Esophagus muscularis mucosa (tissue), 4 donors: ENCODE results near the gene PLEKHA7. TPM values are rescaled to one million over a fixed set of nuclear protein-coding genes. Genes with fewer than 3 reads are reported as not detected.

Experiments
- DNase-seq: peaks from one replicate; pipeline ENCODE4 v3.0.0-alpha.2; 2017; ENCODE audit errors: extremely low spot score
- H3K27ac ChIP-seq, 4 donors: fragments of 200-600 bp; sonication (generic); replicated peaks in 1 of 4; 1 replicate in 3 of 4; 2 replicates in 1 of 4; pipeline ENCODE4 v1.5.1; 2016 to 2019; ENCODE audit warnings: mild to moderate bottlenecking in 1 of 4
- H3K27me3 ChIP-seq, 4 donors: fragments of 200-600 bp; sonication (generic); one replicate each; pipeline versions ENCODE4 v1.5.1 to v1.6.0; 2016 to 2019
- H3K36me3 ChIP-seq, 4 donors: fragments of 200-600 bp; sonication (generic); one replicate each; pipeline ENCODE4 v1.5.1; 2016 to 2019
- H3K4me1 ChIP-seq, 4 donors: fragments of 200-600 bp; sonication (generic); one replicate each; pipeline ENCODE4 v1.5.1; 2016 to 2019
- H3K4me3 ChIP-seq, 4 donors: fragments of 200-600 bp; sonication (generic); 1 replicate in 2 of 4; 2 replicates in 2 of 4; pipeline ENCODE4 v1.5.1; 2016 to 2019; ENCODE audit warnings: mild to moderate bottlenecking in 4 of 4, moderate library complexity in 1 of 4
- H3K9me3 ChIP-seq, 4 donors: fragments of 200-600 bp; sonication (generic); 1 replicate in 3 of 4; 2 replicates in 1 of 4; pipeline ENCODE4 v1.5.1; 2016 to 2019
- CTCF ChIP-seq, 3 experiments: fragments of 200-600 bp in 2 of 3; fragments of 450-650 bp in 1 of 3; sonication (generic) in 2 of 3; IDR thresholded peaks; one replicate each; pipeline ENCODE4 v1.5.1; 2017 to 2019; ENCODE audit warnings: antibody characterized with exemption in 3 of 3, mild to moderate bottlenecking in 2 of 3, moderate library complexity in 1 of 3
- EP300 ChIP-seq: sonication (generic); formaldehyde crosslinking; IDR thresholded peaks from one replicate; pipeline ENCODE4 v1.6.1; 2017; ENCODE audit warnings: antibody characterized with exemption
- POLR2A ChIP-seq: fragments of 450-650 bp; IDR thresholded peaks from one replicate; pipeline ENCODE4 v1.6.1; 2017; ENCODE audit warnings: antibody characterized with exemption, moderate library complexity, mild to moderate bottlenecking, low read depth
- POLR2AphosphoS5 ChIP-seq, 2 donors: sonication (generic); formaldehyde crosslinking; IDR thresholded peaks; one replicate each; pipeline ENCODE4 v1.6.1; 2017; ENCODE audit warnings: antibody characterized with exemption in 2 of 2
- WGBS: methylation state at CpG from one replicate; pipeline ENCODE4 v1.1.5; 2018; 5-methylcytosine and 5-hydroxymethylcytosine counted together
- intact Hi-C: fragments of 100-400 bp; cut with DNase I; formaldehyde crosslinking; loops from one replicate; pipeline ENCODE4 v1.15.1; 2023
- total RNA-seq, 4 donors: library from RNA; depleted of rRNA; stranded (reverse); fragments of >200 nt; gene quantifications; one replicate each; pipeline versions ENCODE4 v1.1.0 to v1.2.1, GENCODE V29; 2016

Gene PLEKHA7
- total RNA-seq, 4 donors from 2014 or later, result 5.8 to 9.1 (median 7.7) TPM

DNA sequence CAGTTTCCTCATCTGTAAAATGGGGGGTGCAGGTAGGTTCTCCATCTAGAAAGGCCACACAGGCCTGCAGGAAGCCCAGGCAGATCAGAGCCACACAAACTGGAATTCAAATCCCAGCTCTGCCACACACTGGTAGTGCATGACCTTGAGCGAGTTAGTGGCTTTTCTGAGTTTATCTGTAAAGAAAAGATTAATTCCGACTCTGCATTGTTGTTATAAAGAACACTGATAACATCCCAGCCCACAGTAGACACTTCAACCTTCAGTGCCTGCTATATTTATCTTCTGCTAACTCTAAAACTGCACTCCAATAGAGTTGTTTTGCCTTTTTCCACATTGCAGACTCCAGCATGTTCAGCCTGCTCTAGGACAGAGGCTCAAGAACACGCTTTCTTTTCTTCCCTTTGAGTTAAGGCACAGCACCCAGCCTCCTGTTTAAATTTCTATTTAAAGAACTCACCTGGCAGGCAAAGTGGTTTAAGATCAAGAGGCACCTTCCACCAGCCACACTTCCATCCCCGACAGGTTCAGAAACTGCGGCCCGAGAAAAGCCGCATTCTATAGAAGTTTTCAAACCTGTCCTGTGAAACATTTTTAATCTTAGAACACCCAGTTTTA, 133.9 kb downstream of the PLEKHA7 start:
- H3K9me3 ChIP-seq, result no peaks in the 10 kb centered on the region
- WGBS, result 88% methylated on average over 7 of the region's 7 CpGs
- H3K27ac ChIP-seq, result no peak overlapping the region
- H3K4me3 ChIP-seq, result no peak overlapping the region
- no peak for DNase-seq
- no peaks in the 10 kb centered on the region for H3K36me3 ChIP-seq
- H3K4me1 ChIP-seq, result peaks cover 12 to 36% (median 15%) of the 10 kb centered on the region in 4 donors
- intact Hi-C loops, result no loop called here
- no peak for TF ChIP-seq CTCF (IDR thresholded peaks at IDR 0.05)
- no peak for TF ChIP-seq POLR2A
- TF ChIP-seq POLR2AphosphoS5 (IDR thresholded peaks at IDR 0.05), result no peak
- TF ChIP-seq EP300, result no peak
- H3K27me3 ChIP-seq, result no peaks in the 10 kb centered on the region

GRCh38 chr11:16879690-16880089, 134.5 kb downstream of the PLEKHA7 start:
- Histone ChIP-seq H3K36me3 (no peaks in the 10 kb centered on the region), H3K27me3 (no peaks in the 10 kb centered on the region), H3K4me1 (peaks cover 12 to 36% (median 15%) of the 10 kb centered on the region in 4 donors), H3K4me3 (no peak overlapping the region), H3K9me3 (no peaks in the 10 kb centered on the region), H3K27ac (no peak overlapping the region)
- intact Hi-C loops, result no loop called here
- no peak for DNase-seq
- 95% methylated on average over 2 of the region's 2 CpGs for WGBS
- TF ChIP-seq CTCF (IDR thresholded peaks at IDR 0.05) (no peak), POLR2AphosphoS5 (IDR thresholded peaks at IDR 0.05) (no peak)

DNA sequence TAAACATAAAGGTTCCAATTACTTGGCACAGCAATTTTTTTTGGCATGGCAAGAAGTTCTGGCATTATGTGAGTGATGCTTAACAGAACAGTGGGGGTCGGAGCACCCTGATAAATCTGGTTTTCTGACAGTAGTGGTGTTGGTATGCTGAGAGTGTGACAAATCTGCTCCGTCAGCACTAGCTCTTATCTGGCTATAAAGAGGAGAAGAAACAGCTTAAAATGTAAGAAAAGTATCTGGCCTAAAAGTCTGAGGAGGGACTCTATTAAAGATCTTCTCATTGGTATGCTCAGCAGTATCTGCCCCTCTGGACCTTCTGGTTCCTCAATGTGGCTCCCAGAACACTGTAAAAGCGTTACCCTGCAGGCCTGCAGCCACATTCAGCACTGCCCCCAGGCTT, 137.4 kb downstream of the PLEKHA7 start:
- intact Hi-C loops, result no loop called here
- H3K4me3 ChIP-seq, result no peak overlapping the region
- WGBS, result 85% methylated on average over 3 of the region's 3 CpGs
- H3K9me3 ChIP-seq, result no peaks in the 10 kb centered on the region
- no peak overlapping the region for H3K27ac ChIP-seq
- TF ChIP-seq CTCF (IDR thresholded peaks at IDR 0.05), result no peak
- TF ChIP-seq POLR2A, result no peak
- TF ChIP-seq POLR2AphosphoS5 (IDR thresholded peaks at IDR 0.05), result no peak
- TF ChIP-seq EP300, result no peak
- no peak for DNase-seq
- no peaks in the 10 kb centered on the region for H3K36me3 ChIP-seq
- peaks cover 9 to 29% (median 14%) of the 10 kb centered on the region in 4 donors for H3K4me1 ChIP-seq
- no peaks in the 10 kb centered on the region for H3K27me3 ChIP-seq

DNA sequence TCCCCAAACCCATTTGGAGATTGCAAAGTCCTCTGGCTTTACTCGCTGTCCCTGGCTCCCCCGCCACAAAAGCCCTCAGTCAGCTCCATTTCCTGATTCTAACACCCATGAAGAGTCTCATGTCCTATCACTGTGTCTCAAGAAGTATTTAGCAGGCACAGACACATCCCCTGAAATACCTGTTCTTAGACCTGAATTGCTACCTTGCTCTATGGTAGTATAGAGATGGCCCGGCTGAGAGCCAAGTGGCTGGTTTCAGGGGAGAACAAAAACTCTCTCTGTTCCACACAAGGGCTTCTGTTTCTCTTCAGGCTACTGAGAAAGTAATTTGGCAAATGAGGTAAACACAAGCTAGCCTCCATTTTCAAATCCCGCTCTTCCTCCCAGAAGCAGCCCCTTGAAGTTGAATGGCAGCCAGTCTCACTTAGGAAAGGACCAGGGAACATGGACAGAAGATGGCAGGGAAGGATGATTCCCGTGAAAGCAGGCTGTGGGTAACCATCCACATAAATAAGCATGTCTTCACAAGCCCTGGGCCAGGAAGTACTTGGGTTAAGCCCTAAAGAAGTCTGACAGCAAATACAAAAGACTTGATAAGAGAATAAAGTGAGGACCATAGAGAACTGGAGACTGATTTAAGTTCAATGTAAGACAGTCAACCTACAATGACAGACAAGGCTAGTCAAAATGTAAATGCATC, 138.0 kb downstream of the PLEKHA7 start:
- intact Hi-C loops, result no loop called here
- Histone ChIP-seq H3K4me3 (no peak overlapping the region), H3K27me3 (no peaks in the 10 kb centered on the region), H3K4me1 (peaks cover 2 to 24% (median 7%) of the 10 kb centered on the region in 4 donors), H3K9me3 (no peaks in the 10 kb centered on the region), H3K27ac (no peak overlapping the region), H3K36me3 (no peaks in the 10 kb centered on the region)
- TF ChIP-seq EP300, result no peak
- TF ChIP-seq POLR2AphosphoS5 (IDR thresholded peaks at IDR 0.05), result no peak
- no peak for TF ChIP-seq CTCF (IDR thresholded peaks at IDR 0.05)
- no peak for TF ChIP-seq POLR2A
- no peak for DNase-seq
- 91% methylated on average over 5 of the region's 5 CpGs for WGBS
